VCaP (cell line): Measurements from ENCODE around the gene GINS2.

Source experiments
- H3K27ac ChIP-seq: fragments of 450-650 bp; 2 replicates; pipeline ENCODE4 v1.5.1; 2017
- TF ChIP-seq, protein P1 (sequence below): fragments of 450-650 bp; conservative IDR thresholded peaks from 2 replicates; pipeline ENCODE4 v1.5.1; 2017; ENCODE audit warnings: mild to moderate bottlenecking, moderate library complexity

Gene GINS2

DNA sequence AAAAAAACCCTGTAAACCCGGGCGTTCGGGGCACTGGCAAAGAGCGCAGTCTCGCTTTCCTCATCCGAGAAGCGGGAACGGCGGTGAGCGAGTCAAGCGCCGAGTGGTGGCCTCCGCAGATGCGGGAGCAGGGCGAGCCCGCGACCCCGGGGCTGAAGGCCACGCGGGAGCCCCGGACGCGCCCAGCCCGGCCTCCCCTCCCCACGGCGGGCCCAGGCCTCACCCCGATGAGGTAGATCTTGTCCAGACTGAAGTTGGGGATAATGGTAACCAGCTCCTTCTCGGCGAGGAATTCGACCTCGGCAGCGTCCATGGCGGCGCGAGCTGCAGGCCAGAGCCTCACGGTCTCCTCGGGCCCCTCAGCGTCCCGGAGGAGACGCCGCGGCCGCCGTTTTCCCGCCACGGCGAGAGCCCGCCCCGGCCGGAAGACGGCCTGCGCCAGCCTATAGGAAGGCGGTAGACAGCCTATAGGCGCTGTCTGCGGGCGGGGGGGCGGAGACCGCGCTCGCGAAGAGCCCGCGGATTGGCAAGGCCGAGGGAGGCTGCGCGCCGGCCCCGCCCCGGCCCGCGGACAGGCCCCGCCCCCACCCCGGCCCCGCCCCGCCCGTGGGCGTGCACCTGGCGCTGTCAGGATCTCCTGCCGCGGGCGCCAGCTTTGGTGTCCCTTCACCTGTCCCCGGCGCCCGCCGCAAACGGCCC, at the start of gene GINS2:
GINS2 (minus strand) TSS at position 369 of the 699 bp plus-strand sequence; CDS start at position 313, 56 bp downstream.
- TF ChIP-seq, protein P1, sequence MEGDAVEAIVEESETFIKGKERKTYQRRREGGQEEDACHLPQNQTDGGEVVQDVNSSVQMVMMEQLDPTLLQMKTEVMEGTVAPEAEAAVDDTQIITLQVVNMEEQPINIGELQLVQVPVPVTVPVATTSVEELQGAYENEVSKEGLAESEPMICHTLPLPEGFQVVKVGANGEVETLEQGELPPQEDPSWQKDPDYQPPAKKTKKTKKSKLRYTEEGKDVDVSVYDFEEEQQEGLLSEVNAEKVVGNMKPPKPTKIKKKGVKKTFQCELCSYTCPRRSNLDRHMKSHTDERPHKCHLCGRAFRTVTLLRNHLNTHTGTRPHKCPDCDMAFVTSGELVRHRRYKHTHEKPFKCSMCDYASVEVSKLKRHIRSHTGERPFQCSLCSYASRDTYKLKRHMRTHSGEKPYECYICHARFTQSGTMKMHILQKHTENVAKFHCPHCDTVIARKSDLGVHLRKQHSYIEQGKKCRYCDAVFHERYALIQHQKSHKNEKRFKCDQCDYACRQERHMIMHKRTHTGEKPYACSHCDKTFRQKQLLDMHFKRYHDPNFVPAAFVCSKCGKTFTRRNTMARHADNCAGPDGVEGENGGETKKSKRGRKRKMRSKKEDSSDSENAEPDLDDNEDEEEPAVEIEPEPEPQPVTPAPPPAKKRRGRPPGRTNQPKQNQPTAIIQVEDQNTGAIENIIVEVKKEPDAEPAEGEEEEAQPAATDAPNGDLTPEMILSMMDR: no peak
- no peak within 1 kb of the TSS for H3K27ac ChIP-seq

DNA sequence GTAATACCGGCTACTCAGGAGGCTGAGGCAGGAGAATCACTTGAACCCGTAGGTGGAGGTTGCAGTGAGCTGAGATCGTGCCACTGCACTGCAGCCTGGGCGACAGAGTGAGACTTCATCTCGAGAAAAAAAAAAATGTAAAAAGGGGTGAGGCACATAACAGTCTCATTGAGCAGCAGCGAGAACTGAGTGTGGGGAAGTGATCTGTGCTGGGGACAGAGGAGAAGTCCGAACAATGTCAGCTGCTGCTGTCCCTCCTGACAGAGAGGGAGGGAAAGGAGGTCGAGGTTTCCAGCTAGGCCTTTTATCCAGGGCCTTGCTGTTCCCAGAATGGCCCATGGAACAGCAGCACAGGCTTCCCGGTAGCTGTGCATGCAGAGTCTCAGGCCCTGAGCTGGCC, 48.2 kb upstream of the GINS2 start:
- TF ChIP-seq, protein P1: no peak
- H3K27ac ChIP-seq: no peak overlapping the region

DNA sequence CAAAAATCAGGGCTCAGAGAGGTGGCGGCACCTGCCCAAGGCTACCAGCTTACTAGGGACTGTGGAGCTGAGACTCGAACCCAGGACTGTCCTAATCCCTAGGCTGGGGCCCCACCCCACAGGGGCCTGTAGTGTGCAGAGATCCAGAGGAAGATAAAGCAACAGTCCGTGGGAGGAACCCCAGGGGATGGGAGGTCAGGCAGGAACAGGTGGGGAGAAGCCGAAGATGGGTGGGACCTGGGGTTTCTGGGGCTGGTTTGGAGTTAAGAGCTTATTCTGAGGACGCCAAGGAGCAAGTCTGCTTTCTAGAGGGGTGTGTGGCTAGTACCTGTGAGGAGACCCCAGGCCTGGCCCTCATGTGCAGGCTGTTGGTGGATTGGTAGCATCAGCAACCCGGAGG, 47.2 kb upstream of the GINS2 start:
- H3K27ac ChIP-seq: no peak overlapping the region
- TF ChIP-seq, protein P1: no peak

DNA sequence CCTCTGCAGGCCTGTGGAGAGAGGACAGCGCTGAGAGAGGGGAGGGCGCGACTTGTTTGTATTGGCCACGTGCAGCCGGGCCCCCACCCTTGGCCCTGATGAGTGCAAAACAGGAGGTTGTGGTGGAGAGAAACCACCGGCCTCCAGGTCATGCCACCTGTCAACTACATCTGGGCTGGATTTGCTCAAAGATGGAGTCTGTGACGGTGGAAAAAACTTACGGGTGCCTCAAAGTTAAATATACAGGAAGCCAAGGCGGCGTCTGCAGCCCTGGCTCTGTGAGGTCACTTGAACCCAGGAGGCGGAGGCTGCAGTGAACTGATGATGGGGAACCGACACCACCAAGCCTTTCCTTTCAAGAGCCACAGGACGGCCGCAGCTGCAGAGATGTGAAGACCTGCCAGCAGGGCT, 46.5 kb upstream of the GINS2 start:
- TF ChIP-seq, protein P1: no peak

DNA sequence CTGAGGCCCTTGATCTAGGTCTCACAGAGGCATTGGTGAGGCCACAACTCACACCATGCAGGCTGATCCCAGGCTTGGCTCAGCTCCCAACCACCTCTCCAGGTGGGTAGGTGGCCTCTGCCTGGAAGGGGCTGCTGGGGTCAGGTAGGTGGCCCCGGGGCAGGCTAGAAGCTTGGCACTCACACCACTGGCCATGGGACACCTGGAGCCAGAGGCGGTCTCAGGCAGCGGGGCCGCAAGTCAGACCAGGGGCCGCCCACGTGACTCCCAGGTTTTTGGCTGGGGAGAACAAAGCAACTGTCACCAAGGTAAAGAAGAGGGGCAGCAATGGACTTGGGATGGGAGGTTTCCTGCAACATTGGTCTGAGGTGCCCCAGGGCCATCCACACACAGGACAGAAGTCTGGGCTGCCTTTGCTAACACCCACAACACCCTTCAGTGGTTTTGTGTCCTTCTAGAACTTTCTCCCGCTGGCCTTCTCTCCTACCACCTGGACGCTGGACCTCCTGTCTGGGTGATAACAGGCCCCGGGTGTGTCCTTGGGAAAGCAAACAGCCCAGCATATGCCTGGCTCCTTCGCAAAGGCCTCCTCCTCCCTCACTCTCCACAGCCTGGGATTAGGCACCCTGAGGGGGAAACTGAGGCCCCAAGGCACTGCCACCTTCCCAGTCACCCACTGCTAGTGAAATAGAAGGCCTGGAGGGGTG, 45.7 kb upstream of the GINS2 start:
- TF ChIP-seq, protein P1: no peak
- no peak overlapping the region for H3K27ac ChIP-seq

More for the DNA sequence above, 46.5 kb upstream of the GINS2 start:
- no peak overlapping the region for H3K27ac ChIP-seq

DNA sequence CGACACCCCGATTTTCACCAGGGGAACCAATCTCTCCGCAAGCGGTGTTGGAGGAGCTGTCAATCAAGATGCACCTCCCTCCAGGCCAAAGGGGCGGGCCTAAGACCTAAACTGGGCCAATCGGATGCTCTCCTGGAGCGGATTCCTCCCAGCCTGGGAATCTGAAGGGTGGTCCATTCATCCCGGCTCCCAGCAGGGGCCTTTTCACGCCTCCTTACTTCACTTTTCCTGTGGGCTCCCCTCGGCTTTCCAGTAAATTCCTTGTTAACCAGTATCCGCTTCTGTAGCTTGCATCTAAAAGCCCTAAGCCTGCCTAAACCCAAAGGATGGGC, 45.1 kb upstream of the GINS2 start:
- TF ChIP-seq, protein P1: no peak

DNA sequence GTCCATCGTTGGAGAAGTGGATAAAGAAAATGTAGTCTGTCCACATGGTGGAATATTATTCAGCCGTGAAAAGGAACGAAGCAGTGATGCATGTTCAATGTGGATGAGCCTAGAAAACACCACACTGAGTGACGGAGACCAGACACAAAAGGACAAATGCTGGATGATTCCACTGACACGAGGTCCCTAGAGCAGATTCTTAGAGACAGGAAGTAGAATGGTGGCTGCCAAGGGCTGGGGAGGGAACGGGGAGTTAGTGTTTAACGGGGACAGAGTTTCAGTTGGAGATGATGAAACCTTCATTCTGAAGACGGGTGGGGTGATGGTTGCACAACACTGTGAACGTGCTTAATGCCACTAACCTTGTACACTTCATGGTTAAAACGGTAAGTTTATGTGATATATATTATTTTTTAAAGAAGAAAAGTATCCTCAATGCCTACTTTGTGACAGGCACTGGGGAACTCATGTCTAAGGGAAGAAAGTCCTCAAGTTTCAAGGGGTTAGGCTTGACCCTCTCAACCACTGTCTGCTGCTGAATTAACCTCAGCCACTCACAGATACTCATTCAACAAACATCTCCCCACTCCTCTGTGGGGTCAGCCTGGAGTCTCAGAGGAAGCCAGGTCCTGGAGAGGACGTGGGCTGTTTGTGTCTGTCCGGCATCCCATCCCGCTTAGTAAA, 44.5 kb upstream of the GINS2 start:
- H3K27ac ChIP-seq: no peak overlapping the region
- TF ChIP-seq, protein P1: no peak

More for the DNA sequence above, 45.1 kb upstream of the GINS2 start:
- no peak overlapping the region for H3K27ac ChIP-seq
